ENCODE data around the gene CYBA. TPM values are rescaled to one million over a fixed set of nuclear protein-coding genes. Genes with fewer than 3 reads are reported as not detected.

CYBA gene
- total and polyA plus RNA-seq, 10 of the 15 experiments (the other 5 are each of a cell fraction or from before 2014, with no cell fraction given) = 0.55 to 598 (median 258) TPM

DNA sequence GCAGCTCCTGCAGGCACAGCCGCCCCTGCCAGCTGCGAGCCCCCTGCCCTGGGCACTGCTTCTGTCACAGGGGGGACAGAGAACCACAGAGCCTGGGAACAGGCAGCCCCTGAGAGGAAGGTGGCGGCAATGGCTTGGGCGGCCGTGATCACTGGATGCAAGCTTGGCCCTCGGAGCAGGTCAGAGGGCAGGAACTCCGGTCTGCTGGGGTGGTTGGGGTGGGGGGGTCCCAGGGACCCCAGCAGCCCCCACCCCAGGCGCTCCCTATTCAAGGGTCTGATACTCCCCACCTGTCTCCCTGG is 1.9 kb upstream of the CYBA start:
- FAIRE-seq = no peak
- Histone ChIP-seq H3K9me3 (replicated peaks; ENCODE audit: control insufficient read depth, insufficient read depth, low read length) (no peaks in the 10 kb centered on the region), H3K4me1 (ENCODE audit: control insufficient read depth, insufficient read depth, low read length) (peaks cover 21% of the 10 kb centered on the region), H3K4me3 (no peak overlapping the region), H3K27ac (ENCODE audit: control insufficient read depth, insufficient read depth) (no peak overlapping the region), H2AFZ (ENCODE audit: control insufficient read depth, low read depth, low read length) (no peak overlapping the region), H3K4me2 (ENCODE audit: control insufficient read depth, insufficient read depth) (no peak overlapping the region), H3K27me3 (replicated peaks in 1 of 2; ENCODE audit: control insufficient read depth in 2 of 2, insufficient read depth in 2 of 2, low read length in 1 of 2) (no peaks in the 10 kb centered on the region), H3K79me2 (ENCODE audit: control insufficient read depth, insufficient read depth, low read length) (peaks cover 29% of the 10 kb centered on the region), H3K36me3 (ENCODE audit: control insufficient read depth in 2 of 2, insufficient read depth in 2 of 2, low read length in 1 of 2) (peaks cover 2 to 12% of the 10 kb centered on the region in 2 experiments), H4K20me1 (ENCODE audit: control insufficient read depth, insufficient read depth) (no peaks in the 10 kb centered on the region; the same call in 1 of the 2 replicates), H3K9ac (ENCODE audit: control insufficient read depth, insufficient read depth, low read length) (no peak overlapping the region)
- no peak for TF ChIP-seq IKZF2 (IDR thresholded peaks at IDR 0.05)
- TF ChIP-seq, protein P1, sequence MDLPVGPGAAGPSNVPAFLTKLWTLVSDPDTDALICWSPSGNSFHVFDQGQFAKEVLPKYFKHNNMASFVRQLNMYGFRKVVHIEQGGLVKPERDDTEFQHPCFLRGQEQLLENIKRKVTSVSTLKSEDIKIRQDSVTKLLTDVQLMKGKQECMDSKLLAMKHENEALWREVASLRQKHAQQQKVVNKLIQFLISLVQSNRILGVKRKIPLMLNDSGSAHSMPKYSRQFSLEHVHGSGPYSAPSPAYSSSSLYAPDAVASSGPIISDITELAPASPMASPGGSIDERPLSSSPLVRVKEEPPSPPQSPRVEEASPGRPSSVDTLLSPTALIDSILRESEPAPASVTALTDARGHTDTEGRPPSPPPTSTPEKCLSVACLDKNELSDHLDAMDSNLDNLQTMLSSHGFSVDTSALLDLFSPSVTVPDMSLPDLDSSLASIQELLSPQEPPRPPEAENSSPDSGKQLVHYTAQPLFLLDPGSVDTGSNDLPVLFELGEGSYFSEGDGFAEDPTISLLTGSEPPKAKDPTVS (IDR thresholded peaks at IDR 0.05; ENCODE audit: low read depth, low read length) = no peak
- no peak for TF ChIP-seq POU2F2 (IDR thresholded peaks at IDR 0.05; ENCODE audit: borderline replicate concordance, low read depth, low read length)
- no peak for TF ChIP-seq MTA3 (IDR thresholded peaks at IDR 0.05; ENCODE audit: borderline replicate concordance, low read length)
- no peak for TF ChIP-seq POLR2A (IDR thresholded peaks at IDR 0.05; ENCODE audit: low read depth, low read length)
- TF ChIP-seq EZH2 (IDR thresholded peaks at IDR 0.05; ENCODE audit: borderline replicate concordance, control insufficient read depth, low read depth, low read length) = no peak
- CTCF ChIA-PET = interaction anchor here (1.3 kb wide), 1 partner anchor 48 kb away, joined by 6 read pairs; no protein-coding TSS in a partner anchor
- RAD21 ChIA-PET (ENCODE audit: unreplicated experiment) = interaction anchor here (1.1 kb wide), 1 partner anchor 52 kb away, joined by 3 read pairs; no protein-coding TSS in a partner anchor
- 74% methylated on average over 6 of the region's 8 CpGs for WGBS (ENCODE audit: insufficient coverage, insufficient replicate concordance, low lambda C conversion rate, missing lambda C conversion rate)
- intact Hi-C loops (cut with micrococcal nuclease; ENCODE audit: unreplicated experiment) (loop anchor here (5.0 kb wide), 1 partner anchor 160 kb away; the partner anchor contains the start of gene APRT), in situ Hi-C loops (cut with MboI) (no loop called here)
- ATAC-seq = no peak
- DNase-seq (ENCODE audit: low read depth, low spot score) = no peak
- POLR2A ChIA-PET = interaction anchor here (1.1 to 1.3 kb wide), 3 partner anchors 10 to 19 kb away, joined by 3 to 6 read pairs (median 4); partner anchors contain the start of gene MVD
- SMC1A ChIA-PET (ENCODE audit: uncharacterized antibody, unreplicated experiment) = no interaction called here
- BruUV-seq (replicated peaks) = no TSS peak

Data from GM12878 (cell line).